A673 (cell line): Measurements from ENCODE around the gene RC3H1. TPM values are rescaled to one million over a fixed set of nuclear protein-coding genes. Genes with fewer than 3 reads are reported as not detected.
"Not testable (repeated sequence)": the region's sequence is repeated elsewhere in the genome, so short reads cannot be mapped to it uniquely, and the experiment has no call there.

Experiments
- BruUV-seq: library from RNA; stranded (reverse); fragments of 400-500 nt; replicated peaks from 2 replicates; lab custom pipeline; 2021; lab: Mats Ljungman, UMichigan
- CTCF ChIA-PET: fragments of 300-600 bp; sonication (Branson Sonifier 250); formaldehyde crosslinking; loops from one replicate; lab custom pipeline; 2022; ENCODE audit warnings: antibody characterized with exemption; lab: Charles Lee
- POLR2A ChIA-PET: fragments of 300-600 bp; sonication (Branson Sonifier 250); formaldehyde crosslinking; loops from one replicate; lab custom pipeline; 2022; ENCODE audit warnings: antibody characterized with exemption; ENCODE audit not compliant: low non-redundant PET; lab: Charles Lee
- DNase-seq: peaks from one replicate; pipeline ENCODE4 v3.0.0-alpha.2; 2015; ENCODE audit warnings: low spot score
- H3K27ac ChIP-seq: fragments of 200-600 bp; sonication (generic); 2 replicates; pipeline ENCODE4 v1.5.1; 2016; ENCODE audit warnings: mixed run types, low read depth, mild to moderate bottlenecking, mixed read lengths, antibody characterized with exemption, low read length; ENCODE audit not compliant: poor library complexity, severe bottlenecking
- H3K27me3 ChIP-seq: fragments of 200-600 bp; sonication (generic); replicated peaks from 2 replicates; pipeline ENCODE4 v1.6.1; 2017; ENCODE audit warnings: mixed run types, low read depth, mild to moderate bottlenecking, mixed read lengths, antibody characterized with exemption, low read length; ENCODE audit not compliant: insufficient read depth, poor library complexity
- H3K36me3 ChIP-seq: fragments of 200-600 bp; sonication (generic); 2 replicates; pipeline ENCODE4 v1.6.1; 2016; ENCODE audit warnings: mixed run types, mild to moderate bottlenecking, mixed read lengths, antibody characterized with exemption, low read length; ENCODE audit not compliant: insufficient read depth, poor library complexity, severe bottlenecking
- H3K4me1 ChIP-seq: fragments of 200-600 bp; sonication (generic); 2 replicates; pipeline ENCODE4 v1.6.1; 2017; ENCODE audit warnings: mixed run types, mild to moderate bottlenecking, mixed read lengths, antibody characterized with exemption, low read length; ENCODE audit not compliant: insufficient read depth, poor library complexity, severe bottlenecking
- H3K4me3 ChIP-seq: fragments of 200-600 bp; sonication (generic); 2 replicates; pipeline ENCODE4 v1.5.1; 2016; ENCODE audit warnings: low read depth, mixed run types, mild to moderate bottlenecking, mixed read lengths, low read length; ENCODE audit not compliant: poor library complexity, severe bottlenecking
- H3K9me3 ChIP-seq: fragments of 200-600 bp; sonication (generic); 2 replicates; pipeline ENCODE4 v1.6.1; 2016; ENCODE audit warnings: mixed run types, low read depth, mild to moderate bottlenecking, mixed read lengths, antibody characterized with exemption, low read length; ENCODE audit not compliant: poor library complexity, severe bottlenecking
- CTCF ChIP-seq: fragments of 300-800, 200-600 bp; sonication (generic); conservative IDR thresholded peaks from 2 replicates; pipeline ENCODE4 v1.5.1; 2017; ENCODE audit warnings: low read depth, mild to moderate bottlenecking, antibody characterized with exemption, low read length, moderate library complexity, mixed read lengths
- EZH2 ChIP-seq: fragments of 200-600 bp; sonication (generic); IDR thresholded peaks from 2 replicates; pipeline ENCODE4 v1.6.1; 2017; ENCODE audit warnings: borderline replicate concordance, low read depth, mild to moderate bottlenecking, mixed read lengths, antibody characterized with exemption, low read length; ENCODE audit not compliant: poor library complexity, severe bottlenecking
- intact Hi-C: fragments of 100-400 bp; cut with micrococcal nuclease; formaldehyde crosslinking; loops from one replicate; pipeline ENCODE4 v1.10.0; 2022; ENCODE audit not compliant: unreplicated experiment
- total RNA-seq: library from RNA; stranded (reverse); gene quantifications from 2 replicates; pipeline ENCODE4 v1.2.3, GENCODE V29; 2021

RC3H1 gene
- total RNA-seq, 1 experiment from 2014 or later, result 27.2 TPM

- Histone ChIP-seq H3K4me1 (no peaks in the 10 kb centered on the region), H3K9me3 (no peaks in the 10 kb centered on the region), H3K36me3 (no peaks in the 10 kb centered on the region), H3K4me3 (no peak overlapping the region), H3K27ac (no peak overlapping the region), H3K27me3 (no peaks in the 10 kb centered on the region)
- intact Hi-C loops, result no loop called here
- CTCF ChIA-PET, result no interaction called here
- no TSS peak for BruUV-seq
- POLR2A ChIA-PET, result no interaction called here
- TF ChIP-seq CTCF (no peak), EZH2 (no peak)
- DNase-seq, result no peak
Measured at GRCh38 chr1:174068000-174068399, 45.8 kb upstream of the RC3H1 start.

GRCh38 chr1:174060090-174060489 is 37.9 kb upstream of the RC3H1 start:
- ChIA-PET CTCF (no interaction called here), POLR2A (no interaction called here)
- no TSS peak for BruUV-seq
- peak; percentile 41 for DNase-seq
- Histone ChIP-seq H3K4me3 (no peak overlapping the region), H3K4me1 (no peaks in the 10 kb centered on the region), H3K9me3 (no peaks in the 10 kb centered on the region), H3K36me3 (no peaks in the 10 kb centered on the region), H3K27me3 (no peaks in the 10 kb centered on the region), H3K27ac (no peak overlapping the region)
- intact Hi-C loops, result no loop called here
- TF ChIP-seq EZH2 (no peak), CTCF (no peak)

DNA sequence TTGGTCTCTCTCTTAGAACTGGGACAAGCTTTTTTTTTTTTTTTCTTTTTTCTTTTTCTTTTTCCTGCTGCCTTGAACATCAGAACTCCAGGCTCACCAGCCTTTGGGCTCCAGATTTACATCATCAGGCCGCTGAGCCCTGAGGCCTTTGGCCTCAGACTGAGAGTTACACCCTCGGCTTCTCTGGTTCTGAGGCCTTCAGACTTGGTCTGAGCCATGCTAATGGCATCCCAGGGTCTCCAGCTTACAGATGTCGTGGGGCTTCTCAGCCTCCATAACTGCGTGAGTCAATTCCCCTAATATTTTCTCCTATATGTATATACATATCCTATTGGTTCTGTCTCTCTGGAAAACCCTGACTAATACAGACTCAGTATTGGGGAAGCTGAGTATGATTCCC is 36.5 kb upstream of the RC3H1 start:
- H3K27me3 ChIP-seq, result no peaks in the 10 kb centered on the region
- no TSS peak for BruUV-seq
- no peak overlapping the region for H3K27ac ChIP-seq
- H3K4me3 ChIP-seq, result no peak overlapping the region
- ChIA-PET CTCF (no interaction called here), POLR2A (no interaction called here)
- H3K36me3 ChIP-seq, result no peaks in the 10 kb centered on the region
- TF ChIP-seq CTCF (no peak), EZH2 (no peak)
- DNase-seq, result no peak
- H3K4me1 ChIP-seq, result no peaks in the 10 kb centered on the region
- H3K9me3 ChIP-seq, result no peaks in the 10 kb centered on the region
- intact Hi-C loops, result no loop called here

- H3K4me1 ChIP-seq, H3K27ac ChIP-seq, H3K27me3 ChIP-seq, intact Hi-C loops, H3K4me3 ChIP-seq, BruUV-seq, H3K36me3 ChIP-seq, H3K9me3 ChIP-seq, CTCF ChIA-PET, POLR2A ChIA-PET, DNase-seq: not testable (repeated sequence)
Measured at GRCh38 chr1:174056609-174057008, 34.5 kb upstream of the RC3H1 start.

DNA sequence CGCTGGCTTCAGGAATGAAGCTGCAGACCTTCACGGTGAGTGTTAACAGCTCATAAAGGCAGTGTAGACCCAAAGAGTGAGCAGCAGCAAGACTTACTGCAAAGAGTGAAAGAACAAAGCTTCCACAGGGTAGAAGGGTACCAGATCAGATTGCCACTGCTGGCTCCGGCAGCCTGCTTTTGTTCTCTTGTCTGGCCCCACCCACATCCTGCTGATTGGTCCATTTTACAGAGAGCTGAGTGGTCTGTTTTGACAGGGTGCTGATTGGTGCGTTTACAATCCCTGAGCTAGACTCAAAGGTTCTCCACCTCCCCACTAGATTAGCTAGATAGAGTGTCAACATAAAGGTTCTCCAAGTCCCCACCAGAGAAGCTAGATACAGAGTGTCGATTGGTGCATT is 33.6 kb upstream of the RC3H1 start:
- H3K4me3 ChIP-seq, H3K9me3 ChIP-seq, POLR2A ChIA-PET, DNase-seq, BruUV-seq, H3K27ac ChIP-seq, H3K4me1 ChIP-seq, intact Hi-C loops, CTCF ChIA-PET, H3K36me3 ChIP-seq, H3K27me3 ChIP-seq: not testable (repeated sequence)
